ENCODE results near the gene SPEG. TPM values are rescaled to one million over a fixed set of nuclear protein-coding genes. Genes with fewer than 3 reads are reported as not detected.

Gene SPEG
- total and polyA plus RNA-seq, 2 experiments from 2014 or later = 12.6 to 32.4 TPM

DNA sequence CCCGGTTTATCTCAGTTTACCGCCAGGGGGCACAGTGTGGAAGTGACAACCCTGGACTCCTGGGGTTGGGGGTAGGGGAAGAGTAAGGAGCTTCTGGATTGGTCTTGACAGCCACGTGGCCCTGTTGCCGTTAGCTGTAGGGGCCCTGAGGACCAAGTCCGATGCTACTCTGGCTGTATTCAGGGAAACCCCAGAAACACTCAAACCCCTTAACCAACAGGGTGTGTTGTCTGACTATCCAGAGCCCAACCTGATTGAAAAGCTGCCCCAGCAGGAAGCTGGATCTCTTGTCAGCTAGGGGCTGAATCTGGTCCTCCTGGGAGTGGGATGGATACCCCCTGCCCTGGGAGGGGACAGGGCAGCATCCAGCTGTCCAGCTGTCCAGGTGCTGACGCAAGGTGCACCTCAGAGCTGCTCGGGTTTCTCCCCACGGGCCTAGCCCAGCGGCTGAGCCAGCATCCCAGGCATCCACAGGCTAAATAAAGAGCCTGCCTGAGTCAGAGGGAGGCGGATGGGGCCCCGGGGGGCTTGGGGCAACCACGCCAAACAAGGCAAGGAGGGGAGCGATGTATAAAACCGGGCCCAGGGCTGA lies 61.0 kb downstream of the SPEG start:
- Histone ChIP-seq H3F3A (replicated peaks; ENCODE audit: low read depth) (peaks cover 17% of the 10 kb centered on the region), H3K27ac (ENCODE audit: low read depth) (no peak overlapping the region), H3K4me3 (no peak overlapping the region), H4K20me1 (replicated peaks; ENCODE audit: insufficient read depth) (no peaks in the 10 kb centered on the region), H3K4me2 (peak overlapping the region; percentile 98), H3K9me2 (ENCODE audit: insufficient read depth) (no peaks in the 10 kb centered on the region), H3K4me1 (ENCODE audit: insufficient read depth) (peaks cover 28% of the 10 kb centered on the region), H2AFZ (no peak overlapping the region), H3K36me3 (ENCODE audit: insufficient read depth) (no peaks in the 10 kb centered on the region), H3K79me2 (replicated peaks; ENCODE audit: insufficient read depth) (no peaks in the 10 kb centered on the region), H3K27me3 (ENCODE audit: insufficient read depth) (peaks cover 52% of the 10 kb centered on the region)
- no peak overlapping the region for H3K4me3 Mint-ChIP-seq
- no peaks in the 10 kb centered on the region; the same call in 2 of the 3 replicates for H3K9me3 Mint-ChIP-seq
- peak; percentile 15 for ATAC-seq
- no peak overlapping the region for H3K27ac Mint-ChIP-seq
- peaks cover 41% of the 10 kb centered on the region for H3K4me1 Mint-ChIP-seq
- DNase-seq (ENCODE audit: low spot score) = peak; percentile 95
- no peaks in the 10 kb centered on the region; the same call in 2 of the 3 replicates for H3K36me3 Mint-ChIP-seq (ENCODE audit: low read depth)
- peaks cover 49% of the 10 kb centered on the region for H3K27me3 Mint-ChIP-seq (ENCODE audit: insufficient read depth, low read depth, poor library complexity)
- TF ChIP-seq REST (IDR thresholded peaks at IDR 0.05; ENCODE audit: unreplicated experiment) (peak; percentile 43), ETS1 (IDR thresholded peaks at IDR 0.05) (no peak), CTCF (conservative IDR thresholded peaks at IDR 0.05; ENCODE audit: low read depth in 2 of 2) (peak; percentile 86 to 90)

- no peaks in the 10 kb centered on the region for H4K20me1 ChIP-seq (replicated peaks; ENCODE audit: insufficient read depth)
- H2AFZ ChIP-seq = peak overlapping the region; percentile 92
- peaks cover 17% of the 10 kb centered on the region for H3F3A ChIP-seq (replicated peaks; ENCODE audit: low read depth)
- H3K27me3 Mint-ChIP-seq (ENCODE audit: insufficient read depth, low read depth, poor library complexity) = peaks cover 50% of the 10 kb centered on the region
- H3K4me1 ChIP-seq (ENCODE audit: insufficient read depth) = peaks cover 31% of the 10 kb centered on the region
- H3K4me3 ChIP-seq = peak overlapping the region; percentile 58
- ATAC-seq = no peak; the same call in 2 of the 3 replicates
- peak overlapping the region; percentile 84 for H3K4me3 Mint-ChIP-seq
- peaks cover 43% of the 10 kb centered on the region for H3K4me1 Mint-ChIP-seq
- no peak for DNase-seq (ENCODE audit: low spot score)
- no peaks in the 10 kb centered on the region for H3K36me3 ChIP-seq (ENCODE audit: insufficient read depth)
- no peak overlapping the region for H3K27ac Mint-ChIP-seq
- H3K36me3 Mint-ChIP-seq (ENCODE audit: low read depth) = no peaks in the 10 kb centered on the region; the same call in 2 of the 3 replicates
- peaks cover 48% of the 10 kb centered on the region for H3K27me3 ChIP-seq (ENCODE audit: insufficient read depth)
- peak overlapping the region; percentile 98 for H3K4me2 ChIP-seq
- no peaks in the 10 kb centered on the region for H3K79me2 ChIP-seq (replicated peaks; ENCODE audit: insufficient read depth)
- H3K9me3 Mint-ChIP-seq = no peaks in the 10 kb centered on the region; the same call in 2 of the 3 replicates
- H3K9me2 ChIP-seq (ENCODE audit: insufficient read depth) = no peaks in the 10 kb centered on the region
- H3K27ac ChIP-seq (ENCODE audit: low read depth) = no peak overlapping the region
- TF ChIP-seq CTCF (conservative IDR thresholded peaks at IDR 0.05; ENCODE audit: low read depth in 2 of 2) (no peak), JUNB (IDR thresholded peaks at IDR 0.05; ENCODE audit: unreplicated experiment) (no peak), REST (IDR thresholded peaks at IDR 0.05; ENCODE audit: unreplicated experiment) (no peak), NANOG (IDR thresholded peaks at IDR 0.05; ENCODE audit: borderline replicate concordance) (no peak), ZNF331 (CRISPR knock-in tag; IDR thresholded peaks at IDR 0.05; ENCODE audit: low read depth) (no peak), EZH2 (IDR thresholded peaks at IDR 0.05; ENCODE audit: low read depth, unreplicated experiment) (no peak), STAT1 (IDR thresholded peaks at IDR 0.05; ENCODE audit: unreplicated experiment) (no peak), ETS1 (IDR thresholded peaks at IDR 0.05) (no peak)
Measured at GRCh38 chr2:219496247-219496824, 61.7 kb downstream of the SPEG start.

Data from GM23338 (cell line).